Mammary epithelial cell (primary cell): Measurements from ENCODE around the gene TBC1D22A.

Experiments used
- CTCF ChIP-seq, 2 donors: IDR thresholded peaks in 1 of 2; conservative IDR thresholded peaks in 1 of 2; 2 replicates each; pipeline ENCODE4 v1.5.1; 2011 to 2012; ENCODE audit warnings: inconsistent platforms in 2 of 2, low read length in 2 of 2, mild to moderate bottlenecking in 2 of 2, control low read depth in 1 of 2, low read depth in 1 of 2; ENCODE audit not compliant: insufficient read depth in 1 of 2; ENCODE audit errors: extremely low read depth in 1 of 2
- EZH2 ChIP-seq: IDR thresholded peaks from 2 replicates; pipeline ENCODE4 v1.6.1; 2012; ENCODE audit warnings: low read length, inconsistent platforms, borderline replicate concordance

DNA sequence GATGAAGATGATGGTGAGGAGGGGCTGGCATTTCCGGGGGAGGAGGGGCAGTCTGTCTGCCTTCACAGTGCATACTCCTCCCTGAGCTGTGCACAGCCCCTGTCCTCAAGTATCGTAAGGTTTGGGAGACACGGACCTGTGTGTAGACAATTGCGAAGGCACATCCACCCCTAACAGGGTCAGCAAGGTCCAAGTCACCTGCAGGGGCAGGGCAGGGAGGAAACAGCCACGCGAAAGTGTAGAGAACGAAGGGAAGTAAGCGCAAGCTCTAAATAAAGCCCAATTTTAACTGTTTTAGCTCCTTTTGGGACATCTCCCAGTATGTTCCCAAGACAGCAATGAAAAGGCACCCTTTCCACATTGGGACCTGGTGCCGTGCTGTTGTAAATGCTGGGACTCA is 448.2 kb downstream of the TBC1D22A start:
- TF ChIP-seq CTCF (conservative IDR thresholded peaks at IDR 0.05 in 1 of 2, IDR thresholded peaks at IDR 0.05 in 1 of 2; ENCODE audit: extremely low read depth in 1 of 2, insufficient read depth in 1 of 2, low read depth in 1 of 2, low read length in 2 of 2) (no peak), EZH2 (no peak)
